GM21717 (cell line): ENCODE data around the gene UBAC2.
"Not testable (repeated sequence)": the region's sequence is repeated elsewhere in the genome, so short reads cannot be mapped to it uniquely, and the experiment has no call there.

Source experiments
- ATAC-seq: cut with Tn5 transposase; IDR thresholded peaks from one replicate; pipeline ENCODE4 v1.9.1; 2021; ENCODE audit warnings: mild to moderate bottlenecking, moderate library complexity; ENCODE audit not compliant: unreplicated experiment

Gene UBAC2

DNA sequence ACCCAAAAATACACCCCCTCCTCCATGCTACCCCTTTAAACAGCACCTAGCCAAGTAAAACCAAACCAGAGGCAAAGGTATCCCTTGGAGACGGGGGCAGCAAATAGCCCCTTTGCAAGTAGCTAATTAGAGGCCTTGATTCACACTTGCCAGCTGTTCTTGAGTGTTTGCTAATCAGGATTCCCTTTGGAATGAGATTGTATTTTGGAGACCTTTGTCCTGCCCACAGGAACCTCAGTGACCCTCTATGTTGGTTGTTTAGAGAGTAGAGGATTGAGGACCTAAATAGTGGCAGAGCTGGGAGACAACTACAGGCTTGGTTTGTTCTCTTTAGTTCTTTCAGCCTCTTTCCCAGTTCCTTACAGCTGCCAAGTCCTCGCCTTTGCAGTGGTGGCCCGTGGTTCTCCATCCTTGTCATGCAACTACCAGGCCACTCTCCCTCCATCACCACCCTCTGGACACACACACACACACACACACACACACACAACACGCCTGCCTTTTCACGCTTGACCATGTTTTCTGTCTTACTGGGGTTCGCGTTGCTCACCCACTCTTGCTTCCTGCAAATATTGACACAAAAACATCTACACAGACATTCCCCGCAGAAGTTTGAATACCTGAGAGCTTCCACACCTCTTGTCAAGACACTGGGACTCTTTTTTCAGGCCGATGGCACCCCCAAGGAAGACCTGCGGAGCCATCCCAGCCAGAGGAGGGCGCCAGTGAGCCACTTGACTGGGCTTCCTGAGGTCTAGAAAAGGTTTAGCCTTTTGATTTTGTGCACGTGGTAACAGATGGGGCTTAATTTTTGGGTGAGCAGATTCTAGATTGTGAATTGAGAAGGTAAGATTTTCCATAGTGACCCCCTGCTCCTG, 186.5 kb downstream of the UBAC2 start:
- peak; percentile 61 for ATAC-seq

DNA sequence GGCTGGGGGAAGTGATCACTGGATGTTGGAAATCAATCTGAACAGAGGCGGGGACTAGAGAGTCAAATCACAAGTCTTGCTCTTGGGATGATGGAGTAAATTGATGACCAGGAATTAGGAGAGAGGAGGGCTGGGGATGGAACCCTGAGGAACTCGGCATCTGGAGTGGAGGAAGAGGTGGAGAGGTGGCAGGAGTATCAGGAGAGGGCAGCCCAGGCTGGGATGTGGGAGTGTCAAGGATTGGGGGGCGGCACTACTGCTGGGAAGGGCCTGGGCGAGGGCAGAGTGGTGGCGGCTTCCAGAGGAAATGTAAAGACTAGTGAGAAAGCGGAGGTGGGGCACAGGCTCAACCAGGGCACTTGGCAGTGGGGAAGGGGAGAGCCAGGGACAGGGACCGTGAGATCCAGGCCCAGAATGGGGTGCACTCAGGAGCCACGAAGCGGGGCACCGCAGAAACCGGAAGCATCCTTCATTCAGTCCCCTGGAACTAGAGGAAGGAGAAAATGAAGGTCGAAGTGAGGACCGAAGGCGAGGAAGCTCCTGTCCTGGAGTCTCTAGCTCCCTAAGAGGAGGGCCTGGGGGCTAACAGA, 187.8 kb downstream of the UBAC2 start:
- ATAC-seq = no peak

DNA sequence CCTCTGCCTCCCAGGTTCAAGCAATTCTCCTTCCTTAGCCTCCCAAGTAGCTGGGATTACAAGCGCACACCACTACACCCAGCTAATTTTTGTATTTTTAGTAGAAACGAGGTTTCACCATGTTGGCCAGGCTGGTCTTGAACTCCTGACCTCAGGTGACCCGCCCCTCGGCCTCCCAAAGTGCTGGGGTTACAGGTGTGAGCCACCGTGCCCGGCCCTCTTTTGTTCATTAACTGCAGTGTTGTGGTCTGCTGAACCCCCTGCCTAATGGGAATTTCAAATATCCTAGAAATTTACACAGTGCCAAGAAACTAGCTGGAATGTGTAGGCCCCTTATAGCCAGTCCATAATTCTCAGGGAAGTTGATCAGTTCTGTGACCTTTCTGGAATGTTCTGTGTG, 188.4 kb downstream of the UBAC2 start:
- ATAC-seq = not testable (repeated sequence)

DNA sequence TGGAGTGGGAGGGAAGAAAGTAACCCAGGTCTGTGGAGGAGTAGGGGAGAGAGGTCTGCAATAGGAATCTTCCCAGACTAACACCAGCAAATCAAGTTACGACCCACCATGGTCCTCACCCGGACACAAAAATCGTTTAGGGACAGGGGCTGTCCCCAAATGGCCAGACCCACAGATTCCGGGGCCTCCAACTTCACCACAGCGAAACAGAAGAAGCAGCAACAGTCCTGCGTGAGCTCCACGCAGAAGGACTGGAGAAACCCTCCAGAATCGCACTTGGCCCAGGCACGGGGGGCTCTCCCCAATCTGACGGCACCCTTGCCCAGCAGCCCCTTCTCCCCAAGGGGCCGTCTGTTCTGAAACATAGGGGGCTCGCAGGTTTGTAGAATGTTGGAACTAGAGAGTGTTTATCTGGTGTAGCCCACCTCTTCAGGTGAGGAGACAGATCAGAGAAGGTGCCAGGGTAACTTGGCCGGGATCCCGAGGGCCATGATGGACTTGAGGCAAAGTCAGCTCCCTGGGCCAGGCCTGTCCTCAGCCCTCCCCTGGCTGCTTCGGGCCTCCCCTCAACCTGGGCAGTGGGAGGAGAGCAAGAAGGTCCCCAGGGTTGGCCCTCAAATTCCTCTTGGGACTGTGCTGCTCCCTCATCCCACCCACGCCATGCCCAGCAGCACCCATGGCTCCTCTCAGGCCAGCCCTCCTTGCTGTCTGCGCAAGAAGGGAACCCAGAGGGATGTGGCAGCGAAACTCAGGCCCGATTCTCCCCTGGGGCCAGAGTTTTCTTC, 189.1 kb downstream of the UBAC2 start:
- no peak for ATAC-seq

DNA sequence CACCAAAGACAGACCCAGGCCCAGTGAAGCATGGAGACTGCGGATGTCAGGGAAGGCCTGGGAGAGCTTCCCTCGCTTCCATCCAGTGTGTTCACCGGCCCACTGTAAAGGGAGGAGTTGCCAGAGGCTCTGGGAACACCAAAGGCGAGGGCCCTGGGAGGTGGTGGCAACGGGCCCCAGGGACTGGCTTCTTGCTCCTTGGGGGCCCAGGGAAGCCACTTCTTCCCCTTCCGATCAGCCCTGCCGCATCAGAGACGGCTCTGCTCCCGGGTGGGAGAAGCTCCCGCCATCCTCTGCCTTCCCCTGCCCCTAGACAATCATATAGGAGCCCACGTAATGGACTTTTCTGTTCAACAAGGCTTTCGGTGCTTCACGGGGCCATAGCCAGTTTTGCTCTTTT, 189.9 kb downstream of the UBAC2 start:
- ATAC-seq = no peak

DNA sequence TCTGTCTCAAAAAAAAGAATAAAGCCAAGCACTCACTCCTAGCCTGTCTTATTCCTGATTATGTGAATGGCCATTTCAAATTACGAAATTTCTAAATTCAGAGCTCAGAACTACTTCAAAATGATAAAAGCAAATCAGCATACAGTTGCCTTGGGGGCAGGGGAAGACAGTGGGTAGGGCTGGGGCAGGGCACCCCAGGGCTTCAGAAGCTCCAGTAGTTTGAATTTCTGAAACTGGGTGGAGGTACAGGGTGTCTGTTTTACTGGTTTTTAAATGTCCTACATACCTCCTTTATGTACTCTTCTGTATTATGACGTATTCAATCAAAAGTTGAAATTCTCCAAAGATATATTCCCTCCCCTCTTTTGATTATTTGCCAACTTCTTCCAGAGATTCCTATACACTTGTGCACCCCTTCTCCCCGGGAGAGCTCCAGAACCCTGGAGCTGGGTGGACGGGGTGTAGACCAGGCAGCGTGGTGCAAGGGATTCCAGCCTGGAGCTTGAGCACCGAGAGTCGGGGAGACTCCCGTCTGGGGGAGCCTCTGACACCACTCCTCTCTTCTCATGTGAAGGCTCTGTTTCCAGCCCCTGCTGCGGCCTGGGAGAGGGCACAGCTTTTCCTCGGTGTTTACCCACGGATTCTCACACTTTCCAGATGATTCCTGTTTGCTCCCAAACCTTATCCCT, 191.3 kb downstream of the UBAC2 start:
- no peak for ATAC-seq

DNA sequence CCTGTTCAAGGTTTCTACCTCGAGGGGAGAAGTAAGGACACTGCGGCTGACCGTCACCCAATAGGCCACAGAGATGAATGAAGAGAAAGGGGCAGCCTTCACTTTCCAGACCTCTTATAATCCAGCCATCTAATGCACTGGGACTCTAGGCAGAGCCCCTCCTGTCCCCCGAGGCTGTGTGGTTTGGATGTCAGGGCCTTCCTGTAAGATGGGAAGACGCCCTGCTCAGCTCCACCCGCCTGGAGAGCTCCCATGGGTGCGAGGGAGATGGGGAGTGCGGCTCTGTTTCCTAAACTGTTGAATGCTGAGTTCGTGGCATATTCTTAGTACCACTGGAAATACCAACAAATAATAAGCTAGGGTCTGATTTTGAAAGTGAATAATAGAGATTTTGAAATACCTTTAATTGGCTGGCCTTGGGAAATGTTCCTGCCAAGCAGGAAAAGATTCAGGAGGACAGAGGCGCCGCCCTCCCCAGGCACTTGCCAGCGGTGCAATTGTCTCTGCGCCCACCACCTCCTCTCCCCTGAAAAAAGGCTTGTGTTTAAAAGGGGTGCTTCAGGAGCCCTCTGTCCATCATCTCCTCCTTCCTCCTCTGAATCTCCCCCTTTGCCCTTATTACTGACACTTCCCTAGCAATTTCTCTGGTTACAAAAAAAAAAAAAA, 191.9 kb downstream of the UBAC2 start:
- no peak for ATAC-seq

DNA sequence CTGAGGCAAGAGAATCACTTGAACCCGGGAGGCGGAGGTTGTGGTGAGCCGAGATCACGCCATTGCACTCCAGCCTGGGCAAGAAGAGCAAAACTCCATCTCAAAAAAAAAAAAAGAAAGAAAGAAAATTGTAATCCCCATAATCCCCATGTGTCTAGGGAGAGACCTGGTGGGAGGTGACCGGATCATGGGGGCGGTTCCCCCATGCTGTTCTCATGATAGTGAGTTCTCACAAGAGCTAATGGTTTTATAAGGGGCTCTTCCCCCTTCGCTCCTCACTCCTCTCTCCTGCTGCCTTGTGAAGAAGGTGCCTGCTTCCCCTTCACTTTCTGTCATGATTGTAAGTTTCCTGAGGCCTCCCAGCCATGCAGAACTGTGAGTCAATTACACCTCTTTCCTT, 192.7 kb downstream of the UBAC2 start:
- ATAC-seq = not testable (repeated sequence)

DNA sequence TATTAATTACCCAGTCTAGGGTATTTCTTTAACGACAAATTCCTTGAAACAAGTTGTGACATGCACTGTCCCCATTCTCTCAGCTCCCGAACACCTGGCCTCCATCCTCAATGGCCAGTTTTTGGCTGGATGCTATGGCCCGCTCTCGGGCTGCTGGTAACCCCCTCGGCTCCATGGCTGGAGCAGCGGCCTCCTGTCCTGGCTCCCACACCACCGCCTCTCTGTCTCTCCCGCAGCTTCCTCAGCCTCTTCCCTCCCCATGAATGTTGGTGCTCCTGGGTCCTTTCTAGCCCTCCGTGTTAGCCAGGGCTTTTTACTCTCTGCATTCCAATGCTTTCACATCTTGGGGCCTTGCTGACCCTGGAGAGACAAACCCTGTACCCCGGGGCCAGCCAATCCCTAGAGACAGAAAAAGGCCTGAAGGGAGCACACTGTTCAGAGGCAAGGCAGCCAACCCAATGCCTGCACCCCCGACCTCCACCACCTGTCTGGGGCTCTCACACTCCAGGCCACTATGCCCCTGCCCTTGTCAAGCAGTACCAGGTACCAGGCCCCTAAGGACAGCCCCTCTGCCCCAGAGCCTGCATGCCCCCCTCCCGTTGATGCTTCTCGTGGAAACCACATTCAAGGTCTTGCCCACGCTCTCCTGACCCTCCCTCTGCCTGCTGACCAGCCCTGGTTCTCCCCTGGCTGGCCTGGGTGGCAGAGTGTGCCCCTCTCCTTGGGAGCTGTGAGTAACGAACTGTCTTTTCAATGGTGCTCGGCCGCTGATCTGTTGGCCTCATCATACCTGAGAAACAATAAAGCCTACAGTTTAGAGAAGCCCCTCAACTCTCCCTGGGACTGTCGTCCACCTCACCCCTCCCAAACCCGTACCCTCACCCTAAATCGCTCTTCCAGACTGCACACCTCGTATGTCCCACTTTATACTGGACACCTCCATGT, 193.4 kb downstream of the UBAC2 start:
- no peak for ATAC-seq

DNA sequence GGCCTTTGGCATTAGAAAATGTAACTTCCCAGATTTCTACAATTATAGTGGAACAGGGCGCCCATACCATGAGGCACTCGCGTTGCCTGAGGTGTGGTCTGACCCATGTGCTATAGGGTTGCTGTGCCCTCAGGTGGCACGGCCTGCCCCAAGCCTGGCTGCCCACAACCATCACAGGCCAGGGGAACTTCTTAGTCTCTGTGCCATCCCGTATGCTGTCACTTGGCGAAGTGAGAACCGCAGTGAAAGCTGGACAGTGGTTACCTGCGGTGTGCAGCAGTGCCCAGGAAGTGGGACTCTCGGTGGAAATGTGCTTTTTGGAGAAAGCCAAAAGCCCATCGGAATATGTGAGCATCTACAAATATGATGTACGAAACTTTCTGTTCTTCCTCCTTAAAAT, 194.8 kb downstream of the UBAC2 start:
- no peak for ATAC-seq

DNA sequence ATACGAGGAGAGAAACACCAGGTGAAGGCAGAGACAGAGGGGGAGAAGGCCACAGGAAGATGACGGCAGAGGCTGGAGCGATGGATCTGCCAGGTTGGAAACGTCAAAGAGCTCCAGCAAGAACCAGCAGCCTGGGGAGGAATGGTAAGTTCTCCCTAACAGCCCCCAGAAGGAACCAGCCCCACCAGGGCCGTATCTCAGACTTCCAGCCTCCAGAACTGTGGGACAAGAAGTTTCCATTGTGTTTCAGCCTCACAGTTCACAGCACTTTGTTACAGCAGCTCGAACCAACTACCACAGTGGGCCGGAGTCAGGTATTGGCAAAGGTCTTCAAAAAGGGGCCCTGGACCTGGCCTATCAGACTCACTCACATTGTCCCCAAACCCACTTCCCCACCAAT, 195.8 kb downstream of the UBAC2 start:
- no peak for ATAC-seq

DNA sequence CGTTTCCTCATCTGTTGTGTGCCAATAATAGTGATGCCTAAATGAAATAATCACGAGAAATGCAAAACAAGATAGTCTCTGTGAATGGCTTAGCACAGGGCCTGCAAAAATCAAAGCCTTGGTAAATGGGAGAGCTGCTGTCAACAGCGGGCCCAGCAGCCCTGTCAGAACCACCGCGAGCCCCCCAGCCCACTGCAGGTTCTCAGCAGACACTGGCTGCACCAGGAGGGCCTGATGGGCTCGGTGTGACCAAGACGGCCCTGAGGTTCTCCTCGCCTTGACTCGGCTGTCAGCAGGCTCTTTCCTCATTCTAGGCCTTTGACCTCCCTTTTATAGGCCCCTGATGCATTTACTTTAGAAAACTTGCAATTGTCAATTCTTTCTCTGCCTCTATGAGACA, 197.4 kb downstream of the UBAC2 start:
- no peak for ATAC-seq

DNA sequence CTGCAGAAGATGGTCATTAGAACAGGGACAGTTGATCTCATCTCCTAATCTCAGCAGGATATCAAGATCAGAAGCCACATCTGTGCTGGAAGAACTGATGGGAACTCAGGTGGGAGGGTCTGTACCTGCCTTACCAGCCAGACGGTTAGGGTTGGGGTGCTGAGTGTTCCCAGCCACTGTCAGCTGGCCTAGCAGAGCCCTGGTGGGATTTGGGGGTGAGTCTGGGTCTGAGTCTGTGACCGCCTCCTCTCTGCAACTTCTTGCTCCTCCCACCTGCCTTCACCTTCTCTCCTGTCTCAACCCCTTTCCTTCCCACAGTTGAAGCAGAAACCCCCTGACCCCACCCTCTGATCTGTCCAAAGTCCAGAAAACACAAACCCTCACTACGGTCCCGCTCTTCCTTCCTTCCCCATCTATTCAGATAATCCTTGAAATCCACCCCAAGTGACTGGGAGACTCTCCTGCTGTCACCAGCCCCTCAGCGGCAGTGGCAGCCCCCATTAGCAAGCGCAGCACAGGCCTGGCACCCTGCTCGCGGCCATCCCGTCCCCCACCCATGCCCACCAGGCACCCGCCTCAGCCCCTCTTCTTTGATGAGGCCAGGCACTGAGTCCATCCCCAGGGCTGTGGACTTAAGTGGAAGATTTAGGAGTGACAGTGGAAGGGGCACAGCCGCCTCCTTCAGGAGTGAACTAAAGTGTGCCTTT, 198.4 kb downstream of the UBAC2 start:
- ATAC-seq = no peak

DNA sequence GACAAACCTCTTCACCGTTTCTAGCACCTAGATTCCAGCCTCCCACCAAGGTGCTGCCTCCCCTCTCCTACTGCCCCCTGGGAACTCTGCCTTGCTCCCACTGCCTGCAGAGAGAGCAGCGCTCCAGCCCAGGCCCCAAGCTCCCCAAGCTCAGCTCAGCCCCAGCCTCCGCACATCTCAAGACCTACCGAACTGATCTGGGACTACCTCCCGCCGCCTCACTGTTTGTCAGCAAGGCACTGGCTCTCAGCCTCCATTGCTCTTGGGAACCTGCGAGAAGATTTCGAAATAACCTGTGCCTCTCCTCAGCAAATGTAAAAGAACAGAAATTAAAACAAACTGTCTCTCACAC, 198.9 kb downstream of the UBAC2 start:
- ATAC-seq = no peak

DNA sequence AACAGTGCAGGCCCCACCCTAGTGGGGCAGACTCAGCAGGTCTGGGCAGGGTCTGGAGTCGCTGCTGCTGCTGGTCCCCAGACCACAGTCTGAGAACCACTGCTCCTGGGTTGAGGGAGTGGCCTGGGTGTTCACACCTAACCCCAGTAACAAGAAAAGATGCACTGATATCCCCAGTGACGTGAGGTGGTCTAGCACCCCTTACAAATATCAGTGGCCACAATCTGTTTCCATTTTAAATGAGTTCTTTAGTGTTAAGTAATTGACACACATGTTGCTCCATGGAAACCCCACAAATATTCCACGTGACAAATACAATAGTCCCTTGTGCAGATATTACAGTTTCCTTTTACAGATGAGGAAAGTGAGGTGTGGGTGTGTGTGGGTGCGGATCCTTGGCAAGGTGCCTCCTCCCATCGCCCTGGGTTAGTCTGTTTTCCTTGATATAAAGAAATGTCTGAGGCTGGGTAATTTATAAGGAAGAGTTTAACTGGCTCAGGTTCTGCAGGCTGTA, 202.9 kb downstream of the UBAC2 start:
- ATAC-seq = no peak

DNA sequence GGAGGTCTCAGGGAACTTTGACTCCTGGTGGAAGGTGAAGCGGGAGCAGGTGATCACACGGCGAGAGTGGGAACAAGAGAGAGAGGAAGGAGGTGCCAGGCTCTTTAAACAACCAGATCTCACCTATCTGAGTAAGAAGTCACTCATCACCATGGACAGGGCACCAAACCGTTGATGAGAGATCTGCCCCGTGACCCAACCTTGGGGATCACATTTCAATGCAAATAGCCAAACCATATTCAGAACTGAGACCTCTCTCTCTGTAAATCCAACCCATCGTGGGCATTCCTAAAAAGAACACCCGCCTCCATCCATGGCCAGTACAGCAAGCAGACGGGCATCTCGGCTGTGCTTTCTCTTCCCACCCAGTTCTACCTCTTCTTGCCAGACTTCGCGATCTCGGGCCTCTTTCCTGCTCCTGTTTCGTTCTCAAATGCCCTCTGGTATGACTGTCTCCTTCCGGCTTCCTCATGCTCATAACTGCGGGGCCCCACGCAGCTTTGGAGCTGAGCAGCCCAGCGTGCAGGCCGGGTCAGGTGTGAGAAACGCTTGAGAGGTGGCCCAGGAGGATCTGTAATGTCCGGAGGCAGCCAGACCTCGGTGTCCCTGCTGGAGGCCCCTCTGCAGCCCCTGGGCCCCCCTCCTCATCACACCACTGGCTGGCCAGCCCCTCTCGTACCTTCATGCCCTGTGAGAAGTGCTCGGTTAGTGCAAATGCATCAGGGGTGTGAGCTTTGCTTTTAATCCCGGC, 203.5 kb downstream of the UBAC2 start:
- ATAC-seq = no peak

DNA sequence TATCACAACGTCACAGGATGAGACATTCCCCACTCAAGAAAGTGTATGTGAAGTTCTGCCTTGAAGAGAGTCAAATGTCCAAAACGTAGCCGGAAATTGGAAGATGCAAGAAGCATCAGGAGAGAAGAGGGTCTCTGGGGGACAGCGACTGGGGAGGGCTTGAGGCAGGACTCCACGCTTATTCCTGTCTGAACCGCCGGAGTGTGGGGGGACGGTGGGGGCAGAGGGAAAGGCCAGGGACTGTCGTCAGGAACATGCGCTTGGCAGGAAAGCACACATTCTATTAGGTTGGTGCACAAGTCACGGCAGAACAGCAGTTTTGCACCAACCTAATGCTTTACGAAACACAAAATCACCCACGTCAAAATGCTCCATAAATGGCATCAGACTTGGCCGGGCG, 205.3 kb downstream of the UBAC2 start:
- no peak for ATAC-seq

DNA sequence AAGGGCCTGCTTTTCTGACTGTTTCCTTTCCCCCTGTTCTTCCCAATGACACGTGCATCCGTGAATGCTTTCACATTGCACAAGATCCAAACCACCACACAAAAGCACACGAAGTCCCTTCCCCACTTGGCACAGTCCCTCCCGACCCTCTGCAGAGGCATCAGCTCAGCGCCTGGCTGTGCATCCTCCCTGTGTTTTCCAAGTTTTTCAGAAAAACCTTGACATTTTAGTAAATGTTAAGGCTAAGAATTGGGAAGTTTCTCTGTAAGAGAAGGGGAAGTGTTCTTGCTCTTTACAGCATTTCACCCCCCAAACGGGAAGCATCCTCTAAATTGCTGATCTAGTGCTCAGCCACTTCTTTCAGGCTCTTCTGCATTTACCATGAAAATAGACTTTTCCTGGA, 206.1 kb downstream of the UBAC2 start:
- no peak for ATAC-seq
